ENCODE data around the gene ME3. TPM values are rescaled to one million over a fixed set of nuclear protein-coding genes. Genes with fewer than 3 reads are reported as not detected.

The ME3 gene
- total and polyA plus RNA-seq, 11 donors, result 11.3 to 51.5 (median 31.3) TPM

DNA sequence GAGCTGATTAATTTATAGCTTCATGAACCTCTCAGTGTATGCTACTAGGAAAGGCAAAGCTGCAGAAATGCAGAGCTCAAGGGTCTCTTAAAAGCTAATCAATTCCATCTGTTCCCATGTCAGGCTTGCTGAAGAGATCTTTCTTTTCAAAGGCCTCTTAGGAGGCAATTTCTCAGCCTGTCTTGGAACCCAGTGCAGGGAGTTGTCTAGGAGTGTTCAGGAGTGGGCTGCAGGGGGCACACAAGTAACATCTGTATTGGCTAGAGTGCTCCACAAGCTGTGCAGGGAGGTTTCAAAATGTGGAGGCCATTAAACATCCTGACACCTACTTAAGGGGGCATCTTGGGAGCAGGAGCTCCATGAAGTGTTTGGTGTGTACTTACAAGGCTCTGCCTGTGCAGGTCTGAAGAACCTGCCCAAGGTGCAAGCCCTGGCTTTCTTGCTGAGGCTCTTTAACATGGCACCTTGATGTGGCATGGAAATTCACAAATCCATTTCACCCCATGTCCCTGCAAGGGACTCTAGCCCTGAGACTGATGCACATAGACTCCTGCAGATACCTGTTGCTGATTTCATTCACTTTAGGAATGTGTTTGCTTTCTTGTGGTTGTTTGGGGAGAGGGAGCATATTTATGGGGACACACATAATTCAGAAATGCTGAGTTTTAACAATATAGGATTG, 134.7 kb downstream of the ME3 start:
- Histone ChIP-seq H3K4me1 (no peaks in the 10 kb centered on the region), H3K9me3 (peaks cover 0 to 5% (median 0%) of the 10 kb centered on the region in 12 donors), H3K27ac (no peak overlapping the region), H3K36me3 (no peaks in the 10 kb centered on the region), H3K4me3 (no peak overlapping the region), H3K27me3 (no peaks in the 10 kb centered on the region)
- no peak for TF ChIP-seq POLR2A (IDR thresholded peaks at IDR 0.05)
- peak in 4 of 12 donors; percentile 10 to 33 (median 21) for TF ChIP-seq CTCF (IDR thresholded peaks at IDR 0.05)
- intact Hi-C loops (cut with DNase I), result loop anchor here in 1 of 10 donors (10.0 kb wide), 1 partner anchor 277 kb away; no protein-coding TSS in a partner anchor
- ATAC-seq (peak in 2 of 4 donors; percentile 24 to 49), DNase-seq (no peak)

DNA sequence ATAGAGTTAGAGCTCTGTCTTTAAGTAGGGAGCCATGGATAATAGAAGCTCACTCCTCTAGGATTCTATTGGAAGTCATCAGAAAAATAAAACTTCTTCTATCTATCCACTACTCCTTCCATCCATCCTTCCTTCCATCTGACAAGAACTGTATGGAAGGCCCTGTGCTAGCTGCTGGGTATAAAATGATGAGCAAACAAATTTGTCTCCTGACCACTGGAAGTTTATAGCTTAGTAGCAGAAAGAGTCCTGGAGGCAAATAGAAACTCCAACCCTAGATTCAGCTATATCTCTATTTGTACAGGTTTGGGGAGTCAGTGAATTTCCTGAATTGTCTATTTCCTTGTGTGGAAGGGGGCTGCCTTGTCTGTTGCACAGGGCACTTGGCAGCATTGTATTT, 136.6 kb downstream of the ME3 start:
- Histone ChIP-seq H3K36me3 (no peaks in the 10 kb centered on the region), H3K9me3 (peaks cover 0 to 5% (median 0%) of the 10 kb centered on the region in 12 donors), H3K27me3 (no peaks in the 10 kb centered on the region), H3K27ac (no peak overlapping the region), H3K4me3 (no peak overlapping the region), H3K4me1 (no peaks in the 10 kb centered on the region)
- intact Hi-C loops (cut with DNase I), result loop anchor here in 1 of 10 donors (10.0 kb wide), 1 partner anchor 279 kb away; no protein-coding TSS in a partner anchor
- no peak for DNase-seq
- TF ChIP-seq CTCF (IDR thresholded peaks at IDR 0.05) (no peak), POLR2A (IDR thresholded peaks at IDR 0.05) (no peak)
- ATAC-seq, result no peak

DNA sequence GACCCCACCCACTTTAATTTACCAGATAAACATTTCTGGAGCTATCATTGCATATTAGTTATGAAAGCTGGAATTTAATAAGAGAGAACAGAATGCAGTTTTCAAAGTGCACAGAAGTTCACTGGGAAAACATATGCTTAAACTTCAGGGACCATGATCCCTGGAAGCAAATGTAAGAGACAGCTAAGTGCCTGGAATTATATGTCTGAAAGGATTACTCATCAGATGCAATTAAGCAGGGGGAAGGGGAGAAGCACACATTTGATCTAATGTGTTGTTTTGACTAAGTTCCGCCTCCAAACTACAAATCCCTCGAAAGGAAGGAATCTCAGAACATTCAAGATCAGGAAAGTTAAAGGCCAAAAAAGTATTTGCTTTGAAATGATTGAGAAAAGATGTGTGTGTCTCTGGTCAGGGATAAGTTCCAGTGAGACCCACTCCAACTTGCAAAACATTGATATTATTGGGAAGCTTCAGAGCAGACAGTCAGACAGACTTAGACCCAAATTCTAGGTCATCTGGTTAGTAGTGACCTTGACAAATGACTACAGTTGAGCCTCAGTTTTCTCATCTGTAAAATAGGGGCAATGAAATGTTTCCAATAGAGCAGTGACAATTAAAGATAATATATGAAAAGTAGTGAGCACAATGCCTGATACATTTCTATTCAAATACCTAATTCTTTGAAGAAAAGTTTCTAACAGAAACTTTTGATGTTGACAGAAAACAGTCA, 147.6 kb downstream of the ME3 start:
- peaks cover 0 to 18% (median 0%) of the 10 kb centered on the region in 12 donors for H3K9me3 ChIP-seq
- WGBS, 4 donors, result 70 to 83% (median 83%) methylated on average over 2 of the region's 2 CpGs
- intact Hi-C loops (cut with DNase I), result loop anchor here in 2 of 10 donors (5.0 to 10.0 kb wide), 2 partner anchors 47 to 60 kb away; no protein-coding TSS in a partner anchor
- TF ChIP-seq POLR2A (IDR thresholded peaks at IDR 0.05) (no peak), CTCF (IDR thresholded peaks at IDR 0.05) (no peak)
- peak overlapping the region in 7 of 12 donors; percentile 11 to 55 (median 34) for H3K27ac ChIP-seq
- H3K4me3 ChIP-seq, result no peak overlapping the region
- DNase-seq, result no peak
- H3K4me1 ChIP-seq, result peaks cover 0 to 29% (median 13%) of the 10 kb centered on the region in 12 donors
- no peaks in the 10 kb centered on the region for H3K36me3 ChIP-seq
- ATAC-seq, result peak in 1 of 4 donors; percentile 58
- no peaks in the 10 kb centered on the region for H3K27me3 ChIP-seq
